ENCODE data around the gene ZBTB7A. TPM values are rescaled to one million over a fixed set of nuclear protein-coding genes. Genes with fewer than 3 reads are reported as not detected.
A peak's percentile ranks its signal among the peaks of the same experiment; 100 is the strongest.

Gene ZBTB7A
- total RNA-seq, 4 donors from 2014 or later: 60.5 to 187 (median 81.2) TPM

- 0% methylated on average over 1 to 4 of the region's 58 CpGs for WGBS, 2 donors
- peak in 1 of 6 experiments; percentile 13 for TF ChIP-seq CTCF (IDR thresholded peaks at IDR 0.05)
- peak in 2 of 4 donors; percentile 27 to 49 for TF ChIP-seq POLR2A (IDR thresholded peaks at IDR 0.05)
- DNase-seq: no peak
- H3K4me1 ChIP-seq: peaks cover 22 to 41% (median 30%) of the 10 kb centered on the region in 3 donors
- peak overlapping the region; percentile 99 to 100 (median 99) for H3K27ac ChIP-seq
- intact Hi-C loops (cut with DNase I): no loop called here
- H3K4me3 ChIP-seq: peak overlapping the region; percentile 98 to 100 (median 99)
- H3K36me3 ChIP-seq: peaks cover 0 to 13% (median 5%) of the 10 kb centered on the region in 3 donors
- H3K27me3 ChIP-seq: no peaks in the 10 kb centered on the region
- no peaks in the 10 kb centered on the region for H3K9me3 ChIP-seq
Measured at GRCh38 chr19:4067396-4068046, 822 bp upstream of the ZBTB7A start.

- H3K4me3 ChIP-seq: peak overlapping the region; percentile 98 to 100 (median 99)
- intact Hi-C loops (cut with DNase I): no loop called here
- H3K36me3 ChIP-seq: peaks cover 0 to 14% (median 5%) of the 10 kb centered on the region in 3 donors
- H3K4me1 ChIP-seq: peaks cover 36 to 54% (median 43%) of the 10 kb centered on the region in 3 donors
- TF ChIP-seq POLR2A (IDR thresholded peaks at IDR 0.05) (no peak), CTCF (IDR thresholded peaks at IDR 0.05) (no peak)
- no peaks in the 10 kb centered on the region for H3K9me3 ChIP-seq
- DNase-seq: no peak
- no CpG with 5 or more reads among the region's 31 CpGs for WGBS, 2 donors
- peak overlapping the region; percentile 99 to 100 (median 99) for H3K27ac ChIP-seq
- no peaks in the 10 kb centered on the region for H3K27me3 ChIP-seq
Measured at GRCh38 chr19:4066176-4066606, 508 bp downstream of the ZBTB7A start.

- TF ChIP-seq POLR2A (IDR thresholded peaks at IDR 0.05): no peak
- peak in 1 of 6 experiments; percentile 16 for TF ChIP-seq CTCF (IDR thresholded peaks at IDR 0.05)
- no CpG with 5 or more reads among the region's 98 CpGs for WGBS, 2 donors
- Histone ChIP-seq H3K27me3 (no peaks in the 10 kb centered on the region), H3K4me1 (peaks cover 42 to 60% (median 48%) of the 10 kb centered on the region in 3 donors), H3K36me3 (peaks cover 0 to 14% (median 5%) of the 10 kb centered on the region in 3 donors), H3K27ac (peak overlapping the region; percentile 99 to 100 (median 99)), H3K4me3 (peak overlapping the region; percentile 98 to 100 (median 99)), H3K9me3 (no peaks in the 10 kb centered on the region)
- DNase-seq: peak; percentile 78
- intact Hi-C loops (cut with DNase I): no loop called here
Measured at GRCh38 chr19:4065430-4066175, 1.1 kb downstream of the ZBTB7A start.

- intact Hi-C loops (cut with DNase I): no loop called here
- WGBS, 2 donors: 0% methylated on average over 1 of the region's 57 CpGs; no CpG with 5 or more reads in 1 of the 2 donors
- peaks cover 51 to 69% (median 57%) of the 10 kb centered on the region in 3 donors for H3K4me1 ChIP-seq
Measured at GRCh38 chr19:4064496-4065260, 2.0 kb downstream of the ZBTB7A start.

More at GRCh38 chr19:4064496-4065260, 2.0 kb downstream of the ZBTB7A start:
- H3K9me3 ChIP-seq: no peaks in the 10 kb centered on the region
- H3K27me3 ChIP-seq: no peaks in the 10 kb centered on the region
- H3K4me3 ChIP-seq: peak overlapping the region; percentile 81 to 100 (median 99)
- H3K36me3 ChIP-seq: peaks cover 0 to 14% (median 5%) of the 10 kb centered on the region in 3 donors
- TF ChIP-seq CTCF (IDR thresholded peaks at IDR 0.05): no peak
- peak in 1 of 4 donors; percentile 6 for TF ChIP-seq POLR2A (IDR thresholded peaks at IDR 0.05)
- DNase-seq: no peak
- H3K27ac ChIP-seq: peak overlapping the region; percentile 97 to 99 (median 98)

Data from esophagus squamous epithelium (tissue), 5 donors.